ENCODE measurements around the gene PREX1.

Gene PREX1

DNA sequence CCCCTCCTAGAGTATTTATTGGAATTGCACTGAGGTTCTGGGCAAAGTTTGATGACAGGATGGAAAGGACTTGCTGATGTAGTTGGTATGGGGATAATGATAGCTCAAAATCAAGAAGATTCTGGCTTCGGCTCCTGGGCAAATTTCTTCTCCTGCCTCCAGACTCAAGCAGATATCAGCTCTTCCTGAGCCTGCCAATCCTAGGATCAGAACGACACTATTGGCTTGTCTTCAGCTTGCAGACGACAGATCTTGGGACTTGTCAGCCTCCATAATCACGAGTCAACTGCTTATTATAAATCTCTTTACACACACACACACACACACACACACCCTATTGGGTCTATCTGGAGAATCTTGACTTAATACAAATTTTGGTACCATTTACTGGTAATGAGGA lies 131.1 kb downstream of the PREX1 start:
- DNase-seq (ENCODE audit: low spot score): no peak

GRCh38 chr20:48695738-48696137 lies 132.1 kb downstream of the PREX1 start:
- no peak for DNase-seq (ENCODE audit: low spot score)

- no peak for DNase-seq (ENCODE audit: low spot score)
Observed at GRCh38 chr20:48695255-48695654, 132.5 kb downstream of the PREX1 start.

GRCh38 chr20:48694381-48694865 lies 133.4 kb downstream of the PREX1 start:
- no peak for DNase-seq (ENCODE audit: low spot score)

DNA sequence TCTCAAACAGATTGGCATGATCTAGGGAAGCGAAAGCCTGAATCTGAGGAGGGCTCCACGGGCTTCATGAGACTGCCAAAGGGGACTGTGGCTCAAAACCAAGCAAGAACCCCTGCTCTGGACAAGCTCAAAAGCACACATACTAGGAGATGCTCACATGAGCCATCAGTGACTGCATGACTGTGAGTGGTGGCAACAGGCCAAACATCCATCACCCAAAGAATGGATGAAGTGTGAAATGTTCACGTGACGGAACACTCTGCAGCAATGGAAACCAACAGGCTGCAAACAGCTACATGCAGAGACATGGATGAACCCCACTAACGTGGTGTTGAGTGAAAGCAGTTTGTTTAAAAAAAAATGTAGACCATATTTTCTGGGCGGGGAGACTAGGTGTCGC lies 136.3 kb downstream of the PREX1 start:
- no peak for DNase-seq (ENCODE audit: low spot score)

DNA sequence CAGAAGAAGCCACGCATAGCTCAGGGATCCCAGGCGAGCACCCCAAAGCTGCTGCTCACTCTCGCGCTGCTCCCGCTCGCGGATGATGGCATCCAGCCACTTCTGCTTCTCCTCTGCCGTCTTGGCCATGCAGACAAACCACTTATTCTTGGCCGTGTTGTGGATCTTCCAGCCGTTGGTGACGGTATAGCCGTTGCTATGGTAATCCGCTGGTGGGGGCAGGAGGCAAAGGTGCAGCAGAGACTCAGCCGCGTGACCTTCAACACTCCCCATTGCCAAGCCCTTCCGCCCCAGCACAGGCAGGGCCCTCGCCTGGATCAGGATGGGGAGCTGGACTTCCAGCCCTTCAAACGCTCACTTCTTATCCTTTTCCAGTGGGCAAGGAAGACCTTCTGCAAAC lies 136.9 kb downstream of the PREX1 start:
- no peak for DNase-seq (ENCODE audit: low spot score)

- no peak for DNase-seq (ENCODE audit: low spot score)
Observed at GRCh38 chr20:48689874-48690571, 137.8 kb downstream of the PREX1 start.

DNA sequence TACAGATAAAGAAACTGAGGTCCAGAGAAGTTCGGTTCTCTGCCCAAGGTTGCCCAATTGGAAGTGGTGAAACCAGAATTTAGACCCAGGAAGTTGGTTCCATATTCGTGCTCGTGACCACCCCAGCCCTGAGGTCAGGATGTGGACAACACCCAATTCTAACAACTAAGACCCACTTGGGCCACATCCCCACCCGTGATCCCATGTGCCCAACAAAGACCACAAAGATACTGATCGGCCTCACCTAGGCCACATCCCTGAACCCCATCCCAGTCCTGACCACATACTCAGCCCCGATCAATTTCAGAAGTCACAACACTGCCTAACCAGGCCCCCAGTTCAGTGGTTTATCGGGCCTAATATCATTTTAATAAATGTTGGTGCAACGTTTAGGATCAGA lies 138.4 kb downstream of the PREX1 start:
- DNase-seq (ENCODE audit: low spot score): no peak

DNA sequence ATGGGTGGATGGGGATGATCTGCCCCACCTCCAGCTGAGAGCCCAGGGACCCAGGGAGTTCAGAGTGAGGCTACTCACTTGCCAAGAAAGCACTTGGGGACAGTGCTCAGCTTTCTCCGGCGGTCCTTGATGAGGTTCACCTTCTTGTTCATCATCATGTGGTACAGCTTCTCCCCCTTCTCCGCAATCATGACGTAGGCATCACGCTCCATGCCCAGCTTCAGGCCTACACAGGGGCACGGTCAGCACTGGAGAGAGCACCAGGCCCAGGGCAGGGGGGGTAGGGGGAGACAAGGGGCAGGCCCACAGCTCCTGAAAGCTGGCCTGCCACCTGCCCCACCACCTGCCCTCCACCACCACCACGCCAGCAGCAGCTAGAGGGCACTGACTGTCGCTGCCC lies 139.2 kb downstream of the PREX1 start:
- DNase-seq (ENCODE audit: low spot score): no peak

DNA sequence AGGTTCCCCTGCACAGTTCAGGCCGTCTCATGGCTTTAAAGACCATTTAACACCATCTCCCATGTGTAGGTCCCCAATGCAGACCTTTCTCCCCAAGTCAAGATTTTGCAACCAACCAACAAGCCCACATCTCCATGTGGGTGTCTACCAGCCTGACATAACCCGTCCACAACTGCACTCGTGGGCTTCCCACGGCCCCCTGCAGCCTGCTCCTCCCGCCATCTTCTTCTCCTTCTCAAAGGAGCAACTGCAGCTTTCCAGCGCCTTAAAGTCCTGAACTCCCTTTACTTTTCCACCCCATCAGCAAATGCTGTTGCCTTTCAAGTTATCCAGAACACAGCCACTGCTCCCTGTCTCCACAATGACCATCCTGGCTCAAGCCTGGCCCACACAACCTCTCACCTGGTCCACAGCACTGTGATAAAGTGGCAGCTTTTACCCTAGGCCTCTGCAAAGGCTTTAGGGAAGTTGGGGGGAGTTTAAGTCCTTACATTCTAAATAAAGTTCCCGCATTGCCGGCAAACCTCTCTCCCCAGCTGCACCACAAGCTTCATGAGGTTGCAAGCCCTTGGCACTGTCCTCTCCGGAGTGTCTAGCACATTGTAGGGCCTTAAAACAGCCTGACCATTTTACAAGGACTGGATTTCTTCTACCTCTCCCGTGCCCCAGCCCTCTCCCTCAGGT lies 140.5 kb downstream of the PREX1 start:
- no peak for DNase-seq (ENCODE audit: low spot score)

DNA sequence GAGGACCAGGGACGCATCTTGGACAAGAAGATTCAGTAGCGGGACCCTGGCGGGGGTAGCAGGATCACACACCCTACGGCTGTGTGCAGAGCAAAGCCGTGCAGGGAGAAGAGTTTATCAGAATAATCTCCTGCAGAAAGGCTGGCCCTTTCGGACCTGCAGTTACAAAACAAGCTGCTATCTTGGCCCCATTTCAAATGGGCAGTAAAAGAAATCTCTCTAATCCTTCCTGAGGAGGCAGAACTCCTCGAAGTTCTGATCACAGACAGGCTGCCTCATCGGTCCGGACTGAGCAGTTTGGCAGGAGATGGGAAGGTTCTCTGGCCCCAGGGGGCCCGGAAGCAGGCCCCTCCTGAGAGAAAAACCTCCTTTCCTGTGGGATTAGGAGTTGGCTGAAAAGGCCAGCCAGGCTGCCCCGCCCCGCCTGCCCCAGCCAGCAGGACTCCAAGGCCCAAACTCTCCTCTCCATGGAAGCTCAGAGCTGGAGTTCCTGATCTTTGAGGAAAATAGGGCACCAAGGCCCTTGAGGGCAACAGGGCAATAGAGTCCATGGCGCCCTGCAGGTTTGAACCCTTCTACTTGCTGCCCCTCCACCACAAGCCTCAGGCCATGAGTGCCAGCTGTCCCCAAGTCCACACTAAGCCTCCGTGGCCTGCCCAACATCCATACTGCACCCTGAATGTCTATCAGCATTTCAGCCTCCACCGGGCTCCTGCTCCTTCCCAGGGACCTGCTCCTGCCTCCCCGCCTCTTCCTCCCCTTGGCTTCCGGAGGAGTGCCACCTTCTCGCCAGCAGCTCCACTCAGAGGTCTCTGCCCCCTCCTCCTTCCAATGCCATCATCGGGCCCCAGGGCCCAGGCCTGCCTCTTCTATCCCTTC lies 141.3 kb downstream of the PREX1 start:
- DNase-seq (ENCODE audit: low spot score): no peak

GRCh38 chr20:48685300-48685699 lies 142.5 kb downstream of the PREX1 start:
- DNase-seq (ENCODE audit: low spot score): no peak

DNA sequence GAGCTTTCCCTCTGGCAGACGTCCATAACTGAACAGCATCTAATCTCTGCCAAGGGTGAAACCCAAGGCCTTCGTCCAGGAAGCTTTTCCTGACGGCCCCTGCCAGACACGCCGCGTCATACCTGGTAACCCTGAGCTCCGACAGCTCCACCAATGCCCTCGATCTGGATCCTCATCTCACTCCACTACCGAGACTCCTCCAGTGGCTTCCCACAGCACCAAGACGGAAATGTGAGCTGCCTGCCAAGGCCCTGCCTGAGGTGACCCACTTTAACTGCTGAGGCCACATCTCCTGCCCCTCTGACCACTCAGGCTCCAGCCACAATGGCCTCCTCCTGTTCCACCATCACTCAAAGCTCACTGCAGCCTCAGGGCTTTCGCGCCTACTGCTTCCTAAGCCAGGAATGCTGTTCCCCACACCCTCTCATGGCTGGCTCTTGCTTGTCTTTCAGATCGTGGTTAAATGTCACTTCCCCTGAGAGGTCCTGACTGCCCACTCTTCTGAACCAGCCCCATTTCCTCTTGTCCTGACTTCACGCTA lies 143.2 kb downstream of the PREX1 start:
- no peak for DNase-seq (ENCODE audit: low spot score)

DNA sequence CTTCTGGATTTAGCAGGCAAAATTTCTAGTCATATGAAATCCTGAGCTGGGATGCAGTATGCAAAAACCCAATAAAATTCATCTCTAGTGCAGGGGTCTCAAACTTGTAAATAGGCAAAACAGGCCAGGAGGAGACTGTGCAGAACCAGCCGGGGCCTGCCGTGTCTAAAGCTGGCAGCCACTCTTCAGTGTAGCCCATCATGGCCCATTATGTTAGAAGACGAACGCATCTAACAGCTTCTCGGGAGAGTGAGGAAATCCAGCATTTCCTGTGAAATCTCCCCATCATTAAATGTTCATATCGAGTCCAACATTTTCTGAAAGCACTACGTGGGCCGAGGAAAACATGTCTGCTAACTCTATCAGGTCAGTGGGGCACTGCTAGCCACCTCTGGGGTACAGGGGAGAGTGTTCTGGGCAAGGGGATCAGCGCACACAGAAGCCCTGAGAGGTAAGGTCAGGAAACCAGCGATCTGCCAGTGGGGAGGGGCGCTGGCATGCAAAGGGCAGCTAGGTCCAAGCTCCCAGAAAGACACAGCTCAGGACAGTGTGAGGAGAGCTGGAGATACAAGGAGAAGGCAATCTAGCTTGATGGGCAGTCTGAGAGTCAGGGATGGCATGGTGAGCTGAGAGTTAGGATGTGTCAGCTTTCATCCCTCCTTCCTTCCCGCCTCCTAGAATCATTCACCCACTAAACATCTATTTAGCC lies 144.2 kb downstream of the PREX1 start:
- no peak for DNase-seq (ENCODE audit: low spot score)

GRCh38 chr20:48682529-48683363 lies 145.1 kb downstream of the PREX1 start:
- peak; percentile 70 for DNase-seq (ENCODE audit: low spot score)

DNA sequence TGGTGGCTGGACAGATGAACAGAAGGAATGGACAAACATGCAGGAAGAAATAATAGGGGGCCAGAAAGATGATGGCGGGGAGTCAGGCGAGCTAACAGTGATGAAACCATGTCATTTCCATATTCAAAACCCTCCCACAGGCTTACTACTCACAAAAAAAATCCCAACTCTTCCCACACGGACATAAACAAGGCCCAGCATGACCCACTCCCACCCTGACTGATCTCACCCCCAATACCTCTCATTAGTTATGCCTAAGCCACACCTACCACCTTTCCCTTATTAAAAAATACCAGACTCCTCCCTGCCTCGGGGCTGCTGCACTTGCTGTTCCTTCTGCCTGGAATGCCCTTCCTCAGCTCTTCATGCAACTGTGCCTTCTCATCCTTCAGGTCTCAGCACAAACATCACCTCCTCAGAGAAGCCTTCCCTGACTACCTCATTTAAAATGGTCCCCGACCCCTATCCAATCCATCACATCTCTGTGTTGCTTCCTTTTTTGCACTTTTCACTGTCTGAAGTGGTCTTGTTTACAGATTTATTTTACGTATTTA lies 145.8 kb downstream of the PREX1 start:
- no peak for DNase-seq (ENCODE audit: low spot score)

GRCh38 chr20:48681201-48681872 lies 146.5 kb downstream of the PREX1 start:
- DNase-seq (ENCODE audit: low spot score): no peak

GRCh38 chr20:48680650-48681049 lies 147.1 kb downstream of the PREX1 start:
- DNase-seq (ENCODE audit: low spot score): no peak

GRCh38 chr20:48679599-48679998 lies 148.2 kb downstream of the PREX1 start:
- peak; percentile 89 for DNase-seq (ENCODE audit: low spot score)

- no peak for DNase-seq (ENCODE audit: low spot score)
Observed at GRCh38 chr20:48679011-48679410, 148.8 kb downstream of the PREX1 start.

Data from HuH-7.5 (cell line).